GM12874 (cell line): ENCODE measurements around the gene RIF1.

ENCODE experiments used
- CTCF ChIP-seq: IDR thresholded peaks from 2 replicates; pipeline ENCODE4 v1.5.1; 2011; ENCODE audit warnings: low read depth, mild to moderate bottlenecking, control low read depth, low read length, moderate library complexity; ENCODE audit not compliant: insufficient read depth

RIF1 gene

GRCh38 chr2:151380580-151381235 is 29.0 kb upstream of the RIF1 start:
- TF ChIP-seq CTCF, result no peak

- no peak for TF ChIP-seq CTCF
Measured at GRCh38 chr2:151381266-151381665, 28.4 kb upstream of the RIF1 start.

- TF ChIP-seq CTCF, result no peak
Measured at GRCh38 chr2:151388011-151388410, 21.7 kb upstream of the RIF1 start.

- TF ChIP-seq CTCF, result no peak
Measured at GRCh38 chr2:151391436-151391835, 18.3 kb upstream of the RIF1 start.

GRCh38 chr2:151394509-151394908 is 15.2 kb upstream of the RIF1 start:
- no peak for TF ChIP-seq CTCF

- no peak for TF ChIP-seq CTCF
Measured at GRCh38 chr2:151395509-151396374, 14.0 kb upstream of the RIF1 start.

GRCh38 chr2:151399981-151400380 is 9.7 kb upstream of the RIF1 start:
- TF ChIP-seq CTCF, result no peak
